ENCODE data around the gene CBX7. TPM values are rescaled to one million over a fixed set of nuclear protein-coding genes. Genes with fewer than 3 reads are reported as not detected.

CBX7 gene
- total and polyA plus RNA-seq, 9 of the 15 experiments (the other 6 are each of a cell fraction or from before 2014, with no cell fraction given) = 0.04 to 5.2 (median 2.8) TPM

DNA sequence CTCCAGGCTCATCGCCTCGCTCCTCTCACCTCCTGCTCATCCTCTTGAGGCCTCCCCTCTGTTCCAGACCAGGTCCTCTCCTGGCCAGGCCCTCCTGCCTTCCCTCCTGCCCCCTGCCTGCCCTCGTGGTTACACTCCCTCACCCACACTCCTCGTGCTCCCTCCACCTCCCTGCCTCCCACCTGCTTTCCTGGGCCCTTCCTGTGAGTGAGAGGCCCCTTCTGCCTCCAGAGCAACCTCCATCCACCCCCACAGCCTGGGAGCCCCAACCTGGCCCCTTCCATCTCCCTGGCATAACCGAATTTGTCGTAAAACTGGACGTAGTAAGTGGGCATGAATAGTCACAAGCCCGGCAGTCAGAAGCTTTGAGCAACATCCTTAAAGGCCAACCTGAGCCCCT, 70.9 kb downstream of the CBX7 start:
- Histone ChIP-seq H4K20me1 (replicated peaks; ENCODE audit: control insufficient read depth, insufficient read depth, low read length) (no peaks in the 10 kb centered on the region), H3K4me2 (ENCODE audit: insufficient read depth, low read length) (no peak overlapping the region), H3K79me2 (ENCODE audit: control insufficient read depth, insufficient read depth, low read length) (peaks cover 4% of the 10 kb centered on the region; the same call in 2 of the 3 replicates), H3K9ac (ENCODE audit: insufficient read depth in 1 of 2, low read depth in 2 of 2, low read length in 2 of 2) (no peak overlapping the region), H3K27me3 (ENCODE audit: control insufficient read depth in 2 of 2, insufficient read depth in 2 of 2, low read length in 2 of 2) (no peaks in the 10 kb centered on the region), H2AFZ (ENCODE audit: low read depth, low read length) (no peak overlapping the region), H3K9me1 (ENCODE audit: control insufficient read depth, insufficient read depth, low read length) (no peaks in the 10 kb centered on the region), H3K27ac (ENCODE audit: extremely low read depth, low read depth, low read length) (no peak overlapping the region), H3K4me1 (replicated peaks in 1 of 2; ENCODE audit: control insufficient read depth in 2 of 2, insufficient read depth in 2 of 2, low read length in 2 of 2) (peaks cover 0 to 21% of the 10 kb centered on the region in 2 experiments; a peak in 3 of 5 replicates), H3K36me3 (ENCODE audit: control insufficient read depth, insufficient read depth, low read length) (no peaks in the 10 kb centered on the region; the same call in 2 of the 3 replicates), H3K9me3 (replicated peaks; ENCODE audit: control insufficient read depth, insufficient read depth, low read depth, low read length) (no peaks in the 10 kb centered on the region), H3K4me3 (no peak overlapping the region)
- in situ Hi-C loops (cut with MboI) (no loop called here), intact Hi-C loops (cut with micrococcal nuclease) (no loop called here)
- ChIA-PET CTCF (ENCODE audit: low intra/inter-chr PET ratio) (no interaction called here), POLR2A (interaction anchor here (0.7 kb wide), 1 partner anchor 627 kb away, joined by 3 read pairs; no protein-coding TSS in a partner anchor)
- DNase-seq (ENCODE audit: extremely low read depth in 1 of 4, low spot score in 3 of 4) (no peak), ATAC-seq (no peak), FAIRE-seq (no peak)
- 89% methylated on average over 5 of the region's 8 CpGs for WGBS (ENCODE audit: insufficient coverage, low coverage, missing lambda C conversion rate)
- BruUV-seq (replicated peaks) = no TSS peak
- TF ChIP-seq MYNN (IDR thresholded peaks at IDR 0.05) (no peak), MYNN (CRISPR knock-in tag; IDR thresholded peaks at IDR 0.05) (no peak), GATA2 (CRISPR knock-in tag; IDR thresholded peaks at IDR 0.05) (no peak), ZNF436 (CRISPR knock-in tag; IDR thresholded peaks at IDR 0.05) (no peak), MED1 (CRISPR knock-in tag; IDR thresholded peaks at IDR 0.05; ENCODE audit: borderline replicate concordance) (no peak), BRD9 (IDR thresholded peaks at IDR 0.05; ENCODE audit: low read depth, partially characterized antibody) (no peak)
- TF ChIP-seq, protein P1, sequence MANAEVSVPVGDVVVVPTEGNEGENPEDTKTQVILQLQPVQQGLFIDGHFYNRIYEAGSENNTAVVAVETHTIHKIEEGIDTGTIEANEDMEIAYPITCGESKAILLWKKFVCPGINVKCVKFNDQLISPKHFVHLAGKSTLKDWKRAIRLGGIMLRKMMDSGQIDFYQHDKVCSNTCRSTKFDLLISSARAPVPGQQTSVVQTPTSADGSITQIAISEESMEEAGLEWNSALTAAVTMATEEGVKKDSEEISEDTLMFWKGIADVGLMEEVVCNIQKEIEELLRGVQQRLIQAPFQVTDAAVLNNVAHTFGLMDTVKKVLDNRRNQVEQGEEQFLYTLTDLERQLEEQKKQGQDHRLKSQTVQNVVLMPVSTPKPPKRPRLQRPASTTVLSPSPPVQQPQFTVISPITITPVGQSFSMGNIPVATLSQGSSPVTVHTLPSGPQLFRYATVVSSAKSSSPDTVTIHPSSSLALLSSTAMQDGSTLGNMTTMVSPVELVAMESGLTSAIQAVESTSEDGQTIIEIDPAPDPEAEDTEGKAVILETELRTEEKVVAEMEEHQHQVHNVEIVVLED (CRISPR knock-in tag; IDR thresholded peaks at IDR 0.05) = no peak
- TF ChIP-seq, protein P2, sequence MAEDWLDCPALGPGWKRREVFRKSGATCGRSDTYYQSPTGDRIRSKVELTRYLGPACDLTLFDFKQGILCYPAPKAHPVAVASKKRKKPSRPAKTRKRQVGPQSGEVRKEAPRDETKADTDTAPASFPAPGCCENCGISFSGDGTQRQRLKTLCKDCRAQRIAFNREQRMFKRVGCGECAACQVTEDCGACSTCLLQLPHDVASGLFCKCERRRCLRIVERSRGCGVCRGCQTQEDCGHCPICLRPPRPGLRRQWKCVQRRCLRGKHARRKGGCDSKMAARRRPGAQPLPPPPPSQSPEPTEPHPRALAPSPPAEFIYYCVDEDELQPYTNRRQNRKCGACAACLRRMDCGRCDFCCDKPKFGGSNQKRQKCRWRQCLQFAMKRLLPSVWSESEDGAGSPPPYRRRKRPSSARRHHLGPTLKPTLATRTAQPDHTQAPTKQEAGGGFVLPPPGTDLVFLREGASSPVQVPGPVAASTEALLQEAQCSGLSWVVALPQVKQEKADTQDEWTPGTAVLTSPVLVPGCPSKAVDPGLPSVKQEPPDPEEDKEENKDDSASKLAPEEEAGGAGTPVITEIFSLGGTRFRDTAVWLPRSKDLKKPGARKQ (CRISPR knock-in tag; IDR thresholded peaks at IDR 0.05) = no peak
- TF ChIP-seq, protein P3, sequence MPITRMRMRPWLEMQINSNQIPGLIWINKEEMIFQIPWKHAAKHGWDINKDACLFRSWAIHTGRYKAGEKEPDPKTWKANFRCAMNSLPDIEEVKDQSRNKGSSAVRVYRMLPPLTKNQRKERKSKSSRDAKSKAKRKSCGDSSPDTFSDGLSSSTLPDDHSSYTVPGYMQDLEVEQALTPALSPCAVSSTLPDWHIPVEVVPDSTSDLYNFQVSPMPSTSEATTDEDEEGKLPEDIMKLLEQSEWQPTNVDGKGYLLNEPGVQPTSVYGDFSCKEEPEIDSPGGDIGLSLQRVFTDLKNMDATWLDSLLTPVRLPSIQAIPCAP (CRISPR knock-in tag; IDR thresholded peaks at IDR 0.05; ENCODE audit: borderline replicate concordance) = no peak
- TF ChIP-seq, protein P4, sequence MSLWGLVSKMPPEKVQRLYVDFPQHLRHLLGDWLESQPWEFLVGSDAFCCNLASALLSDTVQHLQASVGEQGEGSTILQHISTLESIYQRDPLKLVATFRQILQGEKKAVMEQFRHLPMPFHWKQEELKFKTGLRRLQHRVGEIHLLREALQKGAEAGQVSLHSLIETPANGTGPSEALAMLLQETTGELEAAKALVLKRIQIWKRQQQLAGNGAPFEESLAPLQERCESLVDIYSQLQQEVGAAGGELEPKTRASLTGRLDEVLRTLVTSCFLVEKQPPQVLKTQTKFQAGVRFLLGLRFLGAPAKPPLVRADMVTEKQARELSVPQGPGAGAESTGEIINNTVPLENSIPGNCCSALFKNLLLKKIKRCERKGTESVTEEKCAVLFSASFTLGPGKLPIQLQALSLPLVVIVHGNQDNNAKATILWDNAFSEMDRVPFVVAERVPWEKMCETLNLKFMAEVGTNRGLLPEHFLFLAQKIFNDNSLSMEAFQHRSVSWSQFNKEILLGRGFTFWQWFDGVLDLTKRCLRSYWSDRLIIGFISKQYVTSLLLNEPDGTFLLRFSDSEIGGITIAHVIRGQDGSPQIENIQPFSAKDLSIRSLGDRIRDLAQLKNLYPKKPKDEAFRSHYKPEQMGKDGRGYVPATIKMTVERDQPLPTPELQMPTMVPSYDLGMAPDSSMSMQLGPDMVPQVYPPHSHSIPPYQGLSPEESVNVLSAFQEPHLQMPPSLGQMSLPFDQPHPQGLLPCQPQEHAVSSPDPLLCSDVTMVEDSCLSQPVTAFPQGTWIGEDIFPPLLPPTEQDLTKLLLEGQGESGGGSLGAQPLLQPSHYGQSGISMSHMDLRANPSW (CRISPR knock-in tag; IDR thresholded peaks at IDR 0.05) = no peak
- TF ChIP-seq, protein P5, sequence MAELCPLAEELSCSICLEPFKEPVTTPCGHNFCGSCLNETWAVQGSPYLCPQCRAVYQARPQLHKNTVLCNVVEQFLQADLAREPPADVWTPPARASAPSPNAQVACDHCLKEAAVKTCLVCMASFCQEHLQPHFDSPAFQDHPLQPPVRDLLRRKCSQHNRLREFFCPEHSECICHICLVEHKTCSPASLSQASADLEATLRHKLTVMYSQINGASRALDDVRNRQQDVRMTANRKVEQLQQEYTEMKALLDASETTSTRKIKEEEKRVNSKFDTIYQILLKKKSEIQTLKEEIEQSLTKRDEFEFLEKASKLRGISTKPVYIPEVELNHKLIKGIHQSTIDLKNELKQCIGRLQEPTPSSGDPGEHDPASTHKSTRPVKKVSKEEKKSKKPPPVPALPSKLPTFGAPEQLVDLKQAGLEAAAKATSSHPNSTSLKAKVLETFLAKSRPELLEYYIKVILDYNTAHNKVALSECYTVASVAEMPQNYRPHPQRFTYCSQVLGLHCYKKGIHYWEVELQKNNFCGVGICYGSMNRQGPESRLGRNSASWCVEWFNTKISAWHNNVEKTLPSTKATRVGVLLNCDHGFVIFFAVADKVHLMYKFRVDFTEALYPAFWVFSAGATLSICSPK (IDR thresholded peaks at IDR 0.05; ENCODE audit: borderline replicate concordance) = no peak
- TF ChIP-seq, protein P6, sequence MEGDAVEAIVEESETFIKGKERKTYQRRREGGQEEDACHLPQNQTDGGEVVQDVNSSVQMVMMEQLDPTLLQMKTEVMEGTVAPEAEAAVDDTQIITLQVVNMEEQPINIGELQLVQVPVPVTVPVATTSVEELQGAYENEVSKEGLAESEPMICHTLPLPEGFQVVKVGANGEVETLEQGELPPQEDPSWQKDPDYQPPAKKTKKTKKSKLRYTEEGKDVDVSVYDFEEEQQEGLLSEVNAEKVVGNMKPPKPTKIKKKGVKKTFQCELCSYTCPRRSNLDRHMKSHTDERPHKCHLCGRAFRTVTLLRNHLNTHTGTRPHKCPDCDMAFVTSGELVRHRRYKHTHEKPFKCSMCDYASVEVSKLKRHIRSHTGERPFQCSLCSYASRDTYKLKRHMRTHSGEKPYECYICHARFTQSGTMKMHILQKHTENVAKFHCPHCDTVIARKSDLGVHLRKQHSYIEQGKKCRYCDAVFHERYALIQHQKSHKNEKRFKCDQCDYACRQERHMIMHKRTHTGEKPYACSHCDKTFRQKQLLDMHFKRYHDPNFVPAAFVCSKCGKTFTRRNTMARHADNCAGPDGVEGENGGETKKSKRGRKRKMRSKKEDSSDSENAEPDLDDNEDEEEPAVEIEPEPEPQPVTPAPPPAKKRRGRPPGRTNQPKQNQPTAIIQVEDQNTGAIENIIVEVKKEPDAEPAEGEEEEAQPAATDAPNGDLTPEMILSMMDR (IDR thresholded peaks at IDR 0.05 in 2 of 3, conservative IDR thresholded peaks at IDR 0.05 in 1 of 3; ENCODE audit: insufficient read depth in 2 of 3, low read depth in 1 of 3, low read length in 3 of 3) = no peak

Data from K562 (cell line).